Endothelial cell (in vitro differentiated cells): ENCODE results near the gene PGA3. TPM values are rescaled to one million over a fixed set of nuclear protein-coding genes. Genes with fewer than 3 reads are reported as not detected.

Experiments used
- DNase-seq: peaks from one replicate; pipeline ENCODE4 v3.0.0; 2021; ENCODE audit warnings: low spot score
- H3K27ac Mint-ChIP-seq: one replicate; pipeline ENCODE4 v1.8.0; 2021; ENCODE audit warnings: mixed read lengths, inconsistent platforms; ENCODE audit not compliant: unreplicated experiment
- H3K27me3 Mint-ChIP-seq: one replicate; pipeline ENCODE4 v1.8.0; 2021; ENCODE audit warnings: mild to moderate bottlenecking, moderate library complexity, mixed read lengths, inconsistent platforms; ENCODE audit not compliant: unreplicated experiment
- H3K36me3 Mint-ChIP-seq: one replicate; pipeline ENCODE4 v1.8.0; 2021; ENCODE audit warnings: mild to moderate bottlenecking, low read depth, mixed read lengths, inconsistent platforms; ENCODE audit not compliant: unreplicated experiment
- H3K4me1 Mint-ChIP-seq: one replicate; pipeline ENCODE4 v1.8.0; 2021; ENCODE audit warnings: mild to moderate bottlenecking, mixed read lengths, inconsistent platforms; ENCODE audit not compliant: unreplicated experiment
- H3K4me3 Mint-ChIP-seq: one replicate; pipeline ENCODE4 v1.8.0; 2021; ENCODE audit warnings: mild to moderate bottlenecking, mixed read lengths, inconsistent platforms; ENCODE audit not compliant: unreplicated experiment
- H3K9me3 Mint-ChIP-seq: one replicate; pipeline ENCODE4 v1.8.0; 2021; ENCODE audit warnings: mixed read lengths, inconsistent platforms; ENCODE audit not compliant: unreplicated experiment
- total RNA-seq: library from RNA; stranded (reverse); fragmentation: NEBNext Ultra II Directional; extraction: Animal tissue kit (Norgen Biotek cat#: 25700); gene quantifications from one replicate; pipeline ENCODE4 v1.2.1, GENCODE V29; 2021; ENCODE audit not compliant: unreplicated experiment
- TF ChIP-seq, protein P1 (sequence below): fragments of 200-600 bp; sonication (generic); IDR thresholded peaks from one replicate; pipeline ENCODE4 v1.5.0; 2021; ENCODE audit warnings: antibody characterized with exemption; ENCODE audit not compliant: unreplicated experiment

The PGA3 gene
- total RNA-seq, 1 donor from 2014 or later, result 0.80 TPM

DNA sequence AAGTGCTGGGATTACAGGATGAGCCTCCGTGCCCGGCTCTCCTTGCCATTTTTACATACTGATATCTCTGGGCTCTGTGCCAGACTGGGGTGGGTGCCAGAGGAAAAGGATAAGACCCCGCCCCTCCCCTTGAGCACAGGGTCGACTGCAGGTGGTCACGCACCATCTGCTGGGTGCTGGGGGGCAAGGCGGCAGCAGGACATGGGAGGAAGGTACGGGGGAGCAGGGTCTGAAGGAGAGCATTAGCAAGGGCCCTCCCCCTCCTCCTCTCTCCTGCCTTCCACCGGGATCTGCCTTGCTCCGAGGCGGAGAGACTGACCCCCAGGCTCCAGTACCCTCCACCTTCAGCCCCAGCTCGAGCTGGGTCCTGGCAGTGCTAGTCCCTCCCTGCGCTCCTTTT lies 9.7 kb upstream of the PGA3 start:
- no peak overlapping the region for H3K27ac Mint-ChIP-seq
- TF ChIP-seq, protein P1, sequence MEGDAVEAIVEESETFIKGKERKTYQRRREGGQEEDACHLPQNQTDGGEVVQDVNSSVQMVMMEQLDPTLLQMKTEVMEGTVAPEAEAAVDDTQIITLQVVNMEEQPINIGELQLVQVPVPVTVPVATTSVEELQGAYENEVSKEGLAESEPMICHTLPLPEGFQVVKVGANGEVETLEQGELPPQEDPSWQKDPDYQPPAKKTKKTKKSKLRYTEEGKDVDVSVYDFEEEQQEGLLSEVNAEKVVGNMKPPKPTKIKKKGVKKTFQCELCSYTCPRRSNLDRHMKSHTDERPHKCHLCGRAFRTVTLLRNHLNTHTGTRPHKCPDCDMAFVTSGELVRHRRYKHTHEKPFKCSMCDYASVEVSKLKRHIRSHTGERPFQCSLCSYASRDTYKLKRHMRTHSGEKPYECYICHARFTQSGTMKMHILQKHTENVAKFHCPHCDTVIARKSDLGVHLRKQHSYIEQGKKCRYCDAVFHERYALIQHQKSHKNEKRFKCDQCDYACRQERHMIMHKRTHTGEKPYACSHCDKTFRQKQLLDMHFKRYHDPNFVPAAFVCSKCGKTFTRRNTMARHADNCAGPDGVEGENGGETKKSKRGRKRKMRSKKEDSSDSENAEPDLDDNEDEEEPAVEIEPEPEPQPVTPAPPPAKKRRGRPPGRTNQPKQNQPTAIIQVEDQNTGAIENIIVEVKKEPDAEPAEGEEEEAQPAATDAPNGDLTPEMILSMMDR, result no peak
- H3K9me3 Mint-ChIP-seq, result no peaks in the 10 kb centered on the region
- H3K4me3 Mint-ChIP-seq, result no peak overlapping the region
- no peak for DNase-seq
- no peaks in the 10 kb centered on the region for H3K36me3 Mint-ChIP-seq
- H3K27me3 Mint-ChIP-seq, result peaks cover 5% of the 10 kb centered on the region
- peaks cover 4% of the 10 kb centered on the region for H3K4me1 Mint-ChIP-seq

- Mint-ChIP-seq H3K27me3 (peaks cover 5% of the 10 kb centered on the region), H3K4me3 (no peak overlapping the region), H3K27ac (no peak overlapping the region), H3K9me3 (no peaks in the 10 kb centered on the region), H3K4me1 (peaks cover 4% of the 10 kb centered on the region), H3K36me3 (no peaks in the 10 kb centered on the region)
- no peak for DNase-seq
- TF ChIP-seq, protein P1, result no peak
Measured at GRCh38 chr11:61194169-61194671, 9.1 kb upstream of the PGA3 start.

DNA sequence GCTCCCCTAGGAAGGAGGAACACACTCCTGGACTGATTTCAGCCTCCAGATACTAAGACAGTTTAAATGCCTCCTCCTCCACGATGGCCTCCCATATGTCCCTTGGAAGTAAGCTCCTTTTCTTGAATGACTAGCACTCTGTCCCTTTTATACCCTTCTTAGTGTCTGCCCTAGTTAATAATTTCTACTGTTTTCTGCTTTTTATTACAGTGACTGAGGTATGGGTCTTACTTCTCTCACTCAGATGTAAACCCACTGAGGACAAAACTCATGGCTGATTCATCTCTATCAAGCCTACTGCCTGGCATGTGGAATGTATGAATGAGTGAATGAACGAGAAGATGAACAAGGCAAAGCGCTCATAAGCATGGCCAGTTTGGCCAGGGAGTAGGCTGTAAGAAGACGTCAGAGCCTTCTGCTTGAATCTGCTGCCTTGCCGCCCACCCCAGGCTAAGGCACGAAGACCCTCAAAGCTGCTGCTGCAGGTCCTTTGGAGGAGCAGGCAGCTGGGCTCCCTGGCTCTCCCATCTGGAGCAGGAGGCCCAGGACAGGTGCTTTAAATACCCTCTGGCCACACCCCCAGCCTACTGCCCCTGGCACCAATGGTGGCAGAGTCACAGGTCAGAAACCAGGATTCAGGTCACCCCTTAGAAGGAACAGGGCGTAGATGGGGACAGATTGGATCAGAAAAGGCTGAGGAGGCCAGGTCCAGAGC lies 8.2 kb upstream of the PGA3 start:
- no peak overlapping the region for H3K27ac Mint-ChIP-seq

DNA sequence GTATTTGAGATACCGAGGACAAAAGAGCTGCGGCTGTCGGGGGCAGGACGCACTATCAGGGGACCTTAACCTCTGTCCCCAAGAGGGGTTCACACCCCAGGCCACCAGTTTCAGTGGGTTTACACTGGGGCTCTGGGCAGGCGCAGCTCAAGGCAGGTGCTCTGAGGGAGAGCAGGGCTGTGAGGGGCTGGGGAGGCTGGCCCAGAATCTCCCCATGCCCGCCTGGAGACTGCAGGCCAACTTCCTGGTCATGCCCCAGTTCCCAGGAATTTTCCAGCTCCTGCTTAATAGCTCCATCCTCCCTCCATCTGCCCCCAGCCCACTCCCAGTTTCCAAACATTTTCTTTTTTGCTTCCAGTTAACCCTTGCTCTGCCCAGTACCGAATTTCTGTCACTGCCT lies 7.6 kb upstream of the PGA3 start:
- DNase-seq, result no peak
- Mint-ChIP-seq H3K27ac (no peak overlapping the region), H3K27me3 (peaks cover 5% of the 10 kb centered on the region), H3K36me3 (no peaks in the 10 kb centered on the region), H3K4me1 (peaks cover 4% of the 10 kb centered on the region), H3K4me3 (no peak overlapping the region), H3K9me3 (peaks cover under 1% of the 10 kb centered on the region)
- TF ChIP-seq, protein P1, result no peak

More for the DNA sequence above, 8.2 kb upstream of the PGA3 start:
- no peaks in the 10 kb centered on the region for H3K36me3 Mint-ChIP-seq
- DNase-seq, result no peak
- H3K4me3 Mint-ChIP-seq, result no peak overlapping the region
- peaks cover 4% of the 10 kb centered on the region for H3K4me1 Mint-ChIP-seq
- peaks cover 5% of the 10 kb centered on the region for H3K27me3 Mint-ChIP-seq
- H3K9me3 Mint-ChIP-seq, result no peaks in the 10 kb centered on the region
- TF ChIP-seq, protein P1, result no peak

DNA sequence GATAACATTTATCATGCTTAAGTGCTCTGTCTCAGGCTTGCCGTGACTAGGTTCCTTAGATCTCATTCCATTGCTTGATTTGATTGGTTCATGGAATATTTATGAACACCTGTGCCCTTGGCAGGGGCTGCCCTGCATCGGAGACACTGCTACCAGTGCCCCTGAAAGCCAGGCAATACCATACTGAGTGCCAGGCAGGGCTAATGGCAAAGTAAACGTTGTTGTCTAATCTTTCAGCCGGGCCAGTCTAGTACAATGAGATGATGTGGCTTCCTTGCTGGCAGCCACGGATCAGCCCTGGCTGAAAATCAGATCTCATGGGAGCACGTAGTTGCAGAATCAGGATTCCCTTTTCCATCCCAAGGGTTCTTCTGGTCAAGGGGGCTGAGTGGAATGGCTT lies 5.0 kb upstream of the PGA3 start:
- DNase-seq, result no peak
- Mint-ChIP-seq H3K9me3 (peaks cover 5% of the 10 kb centered on the region), H3K27ac (no peak overlapping the region), H3K27me3 (peaks cover 13% of the 10 kb centered on the region), H3K4me1 (peaks cover 10% of the 10 kb centered on the region), H3K4me3 (no peak overlapping the region), H3K36me3 (peaks cover 3% of the 10 kb centered on the region)
- TF ChIP-seq, protein P1, result no peak
